HCT116 (cell line): ENCODE measurements around the gene PRPF31. TPM values are rescaled to one million over a fixed set of nuclear protein-coding genes. Genes with fewer than 3 reads are reported as not detected.

Experiments
- ATAC-seq: fragments of 200-7000 bp; cut with Tn5 transposase; 2 replicates; pipeline ENCODE4 v1.9.1; 2020; ENCODE audit warnings: mild to moderate bottlenecking, moderate library complexity
- BruUV-seq: library from RNA; stranded (reverse); fragments of 400-500 nt; replicated peaks from 2 replicates; lab custom pipeline; 2021; lab: Mats Ljungman, UMichigan
- CTCF ChIA-PET: fragments of 300-600 bp; sonication (Branson Sonifier 250); formaldehyde crosslinking; loops from one replicate; lab custom pipeline; 2021; ENCODE audit warnings: antibody characterized with exemption; lab: Charles Lee
- POLR2A ChIA-PET: fragments of 300-600, 350-600 bp; sonication (Branson Sonifier 250); formaldehyde crosslinking; loops from one replicate; lab custom pipeline; 2021; ENCODE audit warnings: antibody characterized with exemption; lab: Charles Lee
- RAD21 ChIA-PET, 2 experiments: fragments of 300-600 bp; sonication (Branson Sonifier 250); formaldehyde crosslinking; loops; one replicate each; lab custom pipeline; 2023; ENCODE audit warnings: low total read pairs in 2 of 2; ENCODE audit not compliant: uncharacterized antibody in 2 of 2, unreplicated experiment in 2 of 2, low non-redundant PET in 1 of 2; lab: Charles Lee
- DNase-seq: peaks from one replicate; pipeline ENCODE4 v3.0.0-alpha.2; 2010; ENCODE audit warnings: low read depth, low spot score
- H2AFZ ChIP-seq: fragments of 200-600 bp; shearing (Covaris generic), sonication (generic); 2 replicates; pipeline ENCODE4 v1.6.1; 2017; ENCODE audit warnings: low read depth, mixed run types, mixed read lengths, antibody characterized with exemption, low read length; ENCODE audit not compliant: poor library complexity, severe bottlenecking
- H3K27ac ChIP-seq: 2 replicates; pipeline ENCODE4 v1.5.1; 2012; ENCODE audit warnings: low read depth, low read length
- H3K27me3 ChIP-seq: fragments of 200-600 bp; sonication (generic); 2 replicates; pipeline ENCODE4 v1.6.1; 2016; ENCODE audit warnings: mixed run types, low read length, mixed read lengths; ENCODE audit not compliant: insufficient read depth
- H3K36me3 ChIP-seq, 2 experiments: fragments of 200-500 bp in 1 of 2; fragments of 200-600 bp in 1 of 2; sonication (Bioruptor generic) in 1 of 2; sonication (generic) in 1 of 2; 2 replicates each; pipeline versions ENCODE4 v1.5.1 to v1.6.1; 2014 to 2016; ENCODE audit warnings: low read length in 2 of 2, inconsistent platforms in 1 of 2, mixed read lengths in 1 of 2, mixed run types in 1 of 2; ENCODE audit not compliant: insufficient read depth in 2 of 2, control insufficient read depth in 1 of 2
- H3K4me1 ChIP-seq, 2 experiments: fragments of 200-600 bp in 1 of 2; sonication (generic) in 1 of 2; 2 replicates each; pipeline versions ENCODE4 v1.5.1 to v1.6.1; 2012 to 2017; ENCODE audit warnings: low read length in 2 of 2, inconsistent platforms in 1 of 2, mild to moderate bottlenecking in 1 of 2, mixed read lengths in 1 of 2, mixed run types in 1 of 2, moderate library complexity in 1 of 2; ENCODE audit not compliant: insufficient read depth in 2 of 2, control insufficient read depth in 1 of 2
- H3K4me2 ChIP-seq: fragments of 200-600 bp; sonication (generic); 2 replicates; pipeline ENCODE4 v1.6.1; 2017; ENCODE audit warnings: mixed run types, low read length, mixed read lengths
- H3K4me3 ChIP-seq, 2 experiments: fragments of 200-600 bp in 1 of 2; sonication (generic) in 1 of 2; replicated peaks in 1 of 2; 2 replicates each; pipeline ENCODE4 v1.5.1; 2011 to 2016; ENCODE audit warnings: low read length in 2 of 2, control low read depth in 1 of 2, low read depth in 1 of 2, mild to moderate bottlenecking in 1 of 2, mixed read lengths in 1 of 2, mixed run types in 1 of 2
- H3K79me2 ChIP-seq: fragments of 200-600 bp; sonication (generic); 2 replicates; pipeline ENCODE4 v1.6.1; 2017; ENCODE audit warnings: mild to moderate bottlenecking, mixed run types, low read length, moderate library complexity, mixed read lengths; ENCODE audit not compliant: insufficient read depth
- H3K9ac ChIP-seq: fragments of 200-600 bp; sonication (generic); 2 replicates; pipeline ENCODE4 v1.6.1; 2016; ENCODE audit warnings: low read length, mixed read lengths
- H3K9me2 ChIP-seq: fragments of 200-600 bp; sonication (generic), shearing (Covaris generic); 2 replicates; pipeline ENCODE4 v1.6.1; 2017; ENCODE audit warnings: mixed run types, mild to moderate bottlenecking, moderate library complexity; ENCODE audit not compliant: insufficient read depth
- H3K9me3 ChIP-seq, 2 experiments: fragments of 200-500 bp in 1 of 2; fragments of 200-600 bp in 1 of 2; sonication (Bioruptor generic) in 1 of 2; sonication (generic) in 1 of 2; 2 replicates each; pipeline ENCODE4 v1.6.1; 2014 to 2017; ENCODE audit warnings: low read length in 2 of 2, mixed read lengths in 2 of 2, inconsistent platforms in 1 of 2, low read depth in 1 of 2, mild to moderate bottlenecking in 1 of 2, mixed run types in 1 of 2, moderate library complexity in 1 of 2; ENCODE audit not compliant: control insufficient read depth in 1 of 2, insufficient read depth in 1 of 2
- H4K20me1 ChIP-seq: fragments of 200-600 bp; sonication (generic), shearing (Covaris generic); 2 replicates; pipeline ENCODE4 v1.6.1; 2017; ENCODE audit warnings: mixed run types, mild to moderate bottlenecking, moderate library complexity; ENCODE audit not compliant: insufficient read depth
- ATF3 ChIP-seq: IDR thresholded peaks from 2 replicates; pipeline ENCODE4 v1.6.1; 2012
- EGR1 ChIP-seq: IDR thresholded peaks from 2 replicates; pipeline ENCODE4 v1.6.1; 2012; ENCODE audit warnings: low read depth
- FOSL1 ChIP-seq: IDR thresholded peaks from 2 replicates; pipeline ENCODE4 v1.6.1; 2012; ENCODE audit warnings: low read depth
- MAX ChIP-seq: IDR thresholded peaks from 2 replicates; pipeline ENCODE4 v1.6.1; 2012
- POLR2A ChIP-seq: IDR thresholded peaks from 2 replicates; pipeline ENCODE4 v1.7.0; 2011; ENCODE audit warnings: borderline replicate concordance; ENCODE audit not compliant: insufficient read depth, insufficient read length; ENCODE audit errors: extremely low read depth
- POLR2AphosphoS5 ChIP-seq: IDR thresholded peaks from 2 replicates; pipeline ENCODE4 v1.6.1; 2011; ENCODE audit warnings: mild to moderate bottlenecking, low read depth, low read length, moderate library complexity
- RAD21 ChIP-seq: IDR thresholded peaks from 2 replicates; pipeline ENCODE4 v1.6.1; 2012; ENCODE audit warnings: low read depth, mild to moderate bottlenecking
- REST ChIP-seq: IDR thresholded peaks from 2 replicates; pipeline ENCODE4 v1.6.1; 2012; ENCODE audit warnings: low read depth
- TCF7L2 ChIP-seq: IDR thresholded peaks from 2 replicates; pipeline ENCODE4 v1.7.0; 2011; ENCODE audit warnings: borderline replicate concordance, inconsistent platforms; ENCODE audit not compliant: insufficient read depth, insufficient read length; ENCODE audit errors: extremely low read depth
- YY1 ChIP-seq: IDR thresholded peaks from 2 replicates; pipeline ENCODE4 v1.6.1; 2011; ENCODE audit warnings: low read length, low read depth, moderate library complexity, mild to moderate bottlenecking; ENCODE audit not compliant: insufficient replicate concordance; ENCODE audit errors: extremely low read depth
- intact Hi-C: fragments of 100-400 bp; cut with micrococcal nuclease; formaldehyde crosslinking; loops from 2 replicates; pipeline ENCODE4 v1.10.0; 2022
- total RNA-seq: library from RNA; stranded (reverse); gene quantifications from one replicate; pipeline ENCODE4 v1.2.1, GENCODE V29; 2021; ENCODE audit not compliant: unreplicated experiment

Gene PRPF31
- total RNA-seq, 1 experiment from 2014 or later: 99.0 TPM

GRCh38 chr19:54152267-54152666, 36.7 kb downstream of the PRPF31 start (continued):
- TF ChIP-seq REST (no peak), POLR2AphosphoS5 (no peak), YY1 (no peak), TCF7L2 (no peak), POLR2A (no peak)

GRCh38 chr19:54152878-54153524, 37.4 kb downstream of the PRPF31 start:
- Histone ChIP-seq H2AFZ (no peak overlapping the region), H3K9me2 (no peaks in the 10 kb centered on the region), H3K9me3 (no peaks in the 10 kb centered on the region), H3K36me3 (peaks cover 56 to 69% of the 10 kb centered on the region in 2 experiments; a peak in 3 of 4 replicates), H3K4me2 (no peak overlapping the region), H4K20me1 (no peaks in the 10 kb centered on the region), H3K9ac (no peak overlapping the region), H3K4me3 (no peak overlapping the region), H3K27ac (no peak overlapping the region), H3K4me1 (no peaks in the 10 kb centered on the region; a peak in 1 of 4 replicates), H3K79me2 (no peaks in the 10 kb centered on the region), H3K27me3 (no peaks in the 10 kb centered on the region)
- no peak for ATAC-seq
- RAD21 ChIA-PET: no interaction called here
- no peak for DNase-seq
- no TSS peak for BruUV-seq
- TF ChIP-seq EGR1 (no peak), REST (no peak), RAD21 (no peak), MAX (no peak), ATF3 (no peak), FOSL1 (no peak)
- CTCF ChIA-PET: no interaction called here
- POLR2A ChIA-PET: interaction anchor here (0.9 kb wide), 1 partner anchor 16 kb away, joined by 3 read pairs; the partner anchor contains the start of gene CNOT3
- intact Hi-C loops: no loop called here
